ENCODE measurements around the gene OPRM1.
"Not testable (repeated sequence)": the region's sequence is repeated elsewhere in the genome, so short reads cannot be mapped to it uniquely, and the experiment has no call there.

Gene OPRM1

DNA sequence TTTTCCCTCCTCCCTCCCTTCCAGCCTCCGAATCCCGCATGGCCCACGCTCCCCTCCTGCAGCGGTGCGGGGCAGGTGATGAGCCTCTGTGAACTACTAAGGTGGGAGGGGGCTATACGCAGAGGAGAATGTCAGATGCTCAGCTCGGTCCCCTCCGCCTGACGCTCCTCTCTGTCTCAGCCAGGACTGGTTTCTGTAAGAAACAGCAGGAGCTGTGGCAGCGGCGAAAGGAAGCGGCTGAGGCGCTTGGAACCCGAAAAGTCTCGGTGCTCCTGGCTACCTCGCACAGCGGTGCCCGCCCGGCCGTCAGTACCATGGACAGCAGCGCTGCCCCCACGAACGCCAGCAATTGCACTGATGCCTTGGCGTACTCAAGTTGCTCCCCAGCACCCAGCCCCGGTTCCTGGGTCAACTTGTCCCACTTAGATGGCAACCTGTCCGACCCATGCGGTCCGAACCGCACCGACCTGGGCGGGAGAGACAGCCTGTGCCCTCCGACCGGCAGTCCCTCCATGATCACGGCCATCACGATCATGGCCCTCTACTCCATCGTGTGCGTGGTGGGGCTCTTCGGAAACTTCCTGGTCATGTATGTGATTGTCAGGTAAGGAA is at the start of gene OPRM1:
Gene OPRM1 (plus strand): TSS at position 10 of the 612 bp plus-strand sequence. CDS start 305 bp downstream, at position 315.
- DNase-seq (ENCODE audit: low read depth): peak; percentile 4

DNA sequence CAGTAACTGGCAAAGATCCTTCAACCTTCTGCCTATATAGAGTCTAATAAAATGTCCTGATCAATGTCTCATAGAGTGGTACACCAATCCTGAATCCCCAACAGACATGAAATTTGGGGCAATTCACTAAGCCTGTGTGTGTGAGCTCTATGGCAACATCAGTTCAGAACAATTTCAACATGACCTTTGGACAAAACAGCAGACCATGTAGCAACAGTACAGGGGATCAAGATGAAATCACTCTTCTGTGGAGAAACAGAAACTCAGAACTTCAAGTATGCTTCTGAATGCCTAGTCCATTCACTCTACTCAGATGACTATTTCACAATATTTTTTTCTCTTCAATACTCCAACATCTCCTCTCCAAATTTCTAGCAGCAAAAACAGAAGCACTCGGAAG is 49.1 kb upstream of the OPRM1 start:
- no peak for DNase-seq (ENCODE audit: low read depth)

DNA sequence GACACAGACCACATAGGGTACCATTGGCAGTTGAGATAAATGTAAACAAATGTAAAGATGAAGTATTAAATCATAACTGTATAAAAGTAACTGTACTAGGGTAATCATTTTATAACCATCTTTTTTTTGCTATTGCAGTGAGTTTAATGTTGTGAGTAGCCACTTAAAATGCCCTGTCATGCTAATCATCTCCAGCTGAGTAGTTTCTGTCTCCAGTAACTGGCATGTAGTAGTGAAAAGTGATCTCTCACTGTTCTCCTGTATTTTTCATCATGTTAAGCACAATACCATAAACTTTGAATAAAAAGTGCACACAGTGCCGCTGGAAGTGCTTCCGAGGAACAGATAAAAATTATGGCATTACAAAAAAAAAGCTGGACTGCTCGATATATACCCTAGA is 45.0 kb upstream of the OPRM1 start:
- no peak for DNase-seq (ENCODE audit: low read depth)

DNA sequence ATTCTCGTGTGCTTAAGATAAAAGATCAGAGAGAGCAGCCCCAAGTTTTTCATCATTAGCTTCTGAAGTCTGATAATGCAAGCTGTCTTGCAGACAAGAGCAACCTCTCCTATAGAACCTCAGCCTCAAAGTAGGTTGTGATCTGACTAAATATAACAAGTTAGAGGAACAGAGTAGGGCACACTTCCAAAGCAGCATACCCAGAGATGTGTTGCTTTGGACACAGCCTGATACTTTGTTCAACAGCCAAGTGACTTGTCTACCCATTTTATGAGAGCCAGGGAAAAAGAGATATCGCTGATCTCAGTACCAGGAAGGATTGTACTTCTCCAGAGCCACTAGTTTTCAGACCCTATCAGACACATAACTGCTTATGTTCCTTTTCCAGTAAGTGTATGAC is 44.2 kb upstream of the OPRM1 start:
- no peak for DNase-seq (ENCODE audit: low read depth)

DNA sequence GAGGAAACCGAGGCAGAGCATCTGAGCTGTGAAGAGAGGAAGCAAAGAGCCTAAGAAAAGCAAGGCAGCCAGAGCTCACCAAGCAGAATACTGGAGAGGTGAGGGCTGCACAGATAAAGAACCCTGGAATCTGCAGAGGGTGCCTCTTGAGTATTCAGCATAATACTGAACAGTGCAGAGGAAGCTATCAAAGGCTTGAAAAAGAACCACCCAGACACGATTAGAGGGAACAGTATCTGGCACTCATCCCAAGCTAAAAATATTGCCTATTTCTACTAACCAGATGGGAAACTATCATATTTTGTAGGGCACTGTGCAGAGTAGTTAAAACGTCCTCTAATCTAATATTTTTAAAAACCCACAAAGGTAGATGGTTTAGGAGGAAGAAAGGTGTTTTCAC is 41.8 kb upstream of the OPRM1 start:
- DNase-seq (ENCODE audit: low read depth): no peak

DNA sequence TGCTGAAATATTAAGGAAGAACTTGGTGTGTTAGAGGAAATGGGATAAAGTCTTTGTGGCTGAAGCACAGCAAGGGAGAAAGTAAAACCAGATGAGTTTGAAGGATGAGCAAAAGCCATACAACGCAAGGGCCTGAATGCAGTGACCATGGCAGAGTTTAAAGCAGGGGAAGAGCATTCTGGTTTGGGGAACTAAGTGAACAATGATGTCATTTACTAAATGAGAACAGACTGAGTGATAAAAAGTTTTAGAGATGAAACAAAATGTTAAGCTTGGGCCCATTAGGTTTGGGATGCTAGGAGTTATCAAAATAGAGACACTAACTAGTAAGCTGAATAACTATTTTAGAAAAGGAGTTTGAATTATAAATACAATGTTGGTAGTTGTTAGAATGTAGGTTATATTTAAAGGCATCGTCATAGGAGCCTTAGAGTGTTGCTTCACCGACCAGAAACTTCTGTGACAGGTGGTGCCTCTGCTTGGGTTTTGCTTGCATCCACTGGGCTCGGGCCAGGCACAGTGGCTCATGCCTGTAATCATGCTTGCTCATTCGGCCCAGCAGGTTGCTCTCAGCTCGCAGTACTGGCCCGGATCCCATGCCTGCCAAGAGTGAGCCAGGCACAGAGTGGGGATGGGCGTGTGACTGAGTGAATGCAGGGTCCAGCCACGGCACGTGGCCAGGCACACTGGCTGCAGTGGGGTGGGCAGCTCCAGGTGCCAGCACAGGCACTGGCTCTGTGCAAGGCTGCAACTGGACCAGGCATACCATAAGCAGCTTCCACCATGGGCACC is 37.4 kb upstream of the OPRM1 start:
- no peak for DNase-seq (ENCODE audit: low read depth)

DNA sequence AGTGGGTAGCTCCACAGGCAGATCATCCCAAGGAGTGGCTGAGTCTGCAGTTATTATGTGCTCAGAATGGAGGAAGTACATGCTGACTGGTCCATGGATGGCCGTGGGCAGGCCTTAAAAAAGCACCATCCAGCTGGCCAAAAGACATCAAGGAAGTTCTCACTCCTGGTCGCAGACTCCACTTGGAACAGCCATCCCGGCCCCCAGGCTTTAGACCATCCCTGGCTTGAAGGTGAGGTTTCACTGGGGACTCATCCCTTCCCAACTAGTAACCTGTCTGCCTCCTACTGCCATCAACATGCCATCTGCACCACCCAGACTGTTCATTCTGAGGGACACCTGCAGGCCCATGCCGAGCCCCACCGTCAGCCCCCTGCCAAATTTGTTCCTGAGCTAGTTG is 36.1 kb upstream of the OPRM1 start:
- no peak for DNase-seq (ENCODE audit: low read depth)

DNA sequence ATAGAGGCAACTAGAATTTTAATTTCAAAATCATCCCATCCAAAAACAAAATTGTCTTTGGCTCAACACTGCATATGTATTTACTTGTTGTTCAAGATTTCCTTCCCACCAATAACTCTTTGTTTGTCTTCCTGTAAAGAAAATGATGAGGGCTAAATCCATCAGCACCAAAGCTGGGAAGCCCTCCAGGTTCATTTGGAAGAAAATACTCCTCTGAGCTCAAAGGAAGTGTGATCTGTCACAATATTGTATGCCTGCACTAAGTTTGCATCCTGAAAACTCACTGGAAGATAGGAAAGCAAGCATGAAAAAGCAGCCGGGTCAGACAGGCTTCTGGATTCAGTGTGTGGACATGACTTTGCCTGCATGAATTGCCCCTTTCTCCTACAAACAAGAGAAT is 28.7 kb upstream of the OPRM1 start:
- DNase-seq (ENCODE audit: low read depth): no peak

DNA sequence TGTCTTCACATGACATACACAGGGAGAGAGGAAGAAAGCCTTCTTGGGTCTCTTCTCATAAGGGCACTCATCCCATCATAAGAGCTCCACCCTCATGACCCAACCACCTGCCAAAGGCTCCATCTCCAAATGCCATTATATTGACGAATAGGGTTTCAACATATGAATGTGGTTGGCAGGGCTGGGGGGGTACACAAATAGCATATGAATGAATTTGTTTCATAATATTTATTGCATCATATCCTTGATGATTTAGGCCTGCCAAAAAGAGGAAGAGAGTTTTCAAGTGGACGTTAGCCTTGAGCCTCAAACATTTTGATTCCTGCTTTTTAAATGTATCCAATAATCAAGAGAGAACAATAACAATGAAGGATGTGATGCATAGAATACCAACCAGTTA is 26.2 kb upstream of the OPRM1 start:
- no peak for DNase-seq (ENCODE audit: low read depth)

DNA sequence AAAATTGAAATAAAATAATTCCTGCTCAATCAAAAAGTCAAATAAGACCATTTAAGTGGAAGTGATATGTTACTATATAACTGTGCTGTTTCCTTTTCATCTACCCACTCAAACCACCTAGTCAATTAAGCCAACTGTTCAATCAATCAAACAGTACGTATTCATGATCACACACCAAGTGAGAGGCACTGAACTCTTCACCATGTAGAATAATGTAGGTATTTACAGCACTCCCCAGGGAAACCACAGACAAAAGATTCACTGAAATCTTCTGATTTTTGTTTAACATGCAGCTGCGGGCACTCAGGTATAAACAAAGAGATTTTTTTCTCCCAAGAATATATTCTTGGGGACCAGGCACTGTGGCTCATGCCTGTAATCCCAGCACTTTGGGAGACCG is 21.3 kb upstream of the OPRM1 start:
- DNase-seq (ENCODE audit: low read depth): no peak

DNA sequence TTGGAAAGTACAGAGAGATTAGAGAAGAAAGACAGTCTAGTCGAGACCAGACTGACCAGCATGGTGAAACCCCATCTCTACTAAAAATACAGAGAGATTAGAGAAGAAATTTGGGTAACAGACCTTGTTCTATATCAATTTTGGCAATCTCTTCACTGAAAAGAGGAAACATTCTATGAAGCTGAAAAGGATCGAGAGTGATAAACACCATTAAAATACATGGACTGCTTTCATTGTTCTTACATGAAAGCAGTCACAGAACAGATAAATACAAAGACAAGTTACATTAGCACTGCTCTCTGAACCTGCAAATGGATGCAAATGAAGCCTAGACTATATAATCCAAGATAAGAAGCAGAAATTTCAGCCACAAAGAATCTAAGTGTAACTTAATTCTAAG is 8.4 kb upstream of the OPRM1 start:
- DNase-seq (ENCODE audit: low read depth): no peak

DNA sequence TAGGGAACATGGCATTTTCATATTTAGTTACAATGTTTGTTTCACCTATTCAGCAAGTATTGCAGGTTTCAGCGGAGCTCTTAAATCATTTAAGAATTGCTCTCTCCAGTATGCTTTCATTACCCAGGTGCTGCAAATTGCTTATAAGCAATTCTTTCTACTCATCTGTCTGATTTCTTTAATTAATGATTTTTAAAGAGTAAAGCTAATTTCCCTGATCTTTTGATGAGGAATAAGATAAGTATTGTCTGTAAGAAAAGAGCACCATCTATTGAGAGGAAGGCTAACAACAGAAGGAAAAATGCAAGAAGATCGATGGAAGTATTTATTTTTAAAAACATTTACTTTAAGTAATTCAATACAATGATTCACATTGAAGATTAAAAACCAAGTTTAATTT is 2.0 kb downstream of the OPRM1 start:
- DNase-seq (ENCODE audit: low read depth): no peak

DNA sequence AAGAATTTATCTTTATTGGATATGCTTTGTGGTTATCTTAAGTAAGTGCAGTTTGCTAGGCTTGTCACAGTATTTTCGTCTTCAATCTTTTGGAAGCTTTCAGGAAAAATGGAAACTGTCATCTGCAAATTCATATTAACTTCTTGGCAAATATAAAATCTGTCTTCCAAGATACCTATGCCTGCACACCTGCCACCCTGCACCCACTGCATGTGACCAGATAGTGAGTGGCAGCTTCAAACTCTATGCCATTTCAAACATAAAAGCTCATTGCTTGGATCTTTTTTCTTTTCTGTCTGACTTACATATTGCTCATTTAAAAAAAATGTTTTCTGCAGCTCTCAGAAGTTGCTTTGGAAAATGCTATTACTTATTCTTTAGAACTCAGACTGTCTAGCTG is 14.1 kb downstream of the OPRM1 start:
- no peak for DNase-seq (ENCODE audit: low read depth)

DNA sequence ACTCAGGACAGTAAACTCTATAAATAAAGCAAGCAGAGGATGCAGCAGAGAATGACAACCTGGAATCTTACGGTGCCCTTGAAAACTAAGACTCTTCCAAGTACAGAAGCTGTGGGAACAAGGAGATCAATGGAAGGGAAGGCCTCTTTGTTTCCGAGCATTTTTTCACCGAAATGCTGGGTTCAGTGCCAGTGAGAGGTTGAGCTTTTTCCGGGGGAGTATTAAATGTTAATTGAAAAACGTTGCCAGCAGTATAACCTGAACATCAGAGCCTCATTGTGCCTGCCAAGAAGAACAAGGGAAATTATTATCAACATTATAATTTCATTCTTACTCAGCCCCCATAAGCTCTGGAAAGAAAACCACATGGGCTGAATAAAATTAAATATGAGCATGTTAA is 17.5 kb downstream of the OPRM1 start:
- no peak for DNase-seq (ENCODE audit: low read depth)

DNA sequence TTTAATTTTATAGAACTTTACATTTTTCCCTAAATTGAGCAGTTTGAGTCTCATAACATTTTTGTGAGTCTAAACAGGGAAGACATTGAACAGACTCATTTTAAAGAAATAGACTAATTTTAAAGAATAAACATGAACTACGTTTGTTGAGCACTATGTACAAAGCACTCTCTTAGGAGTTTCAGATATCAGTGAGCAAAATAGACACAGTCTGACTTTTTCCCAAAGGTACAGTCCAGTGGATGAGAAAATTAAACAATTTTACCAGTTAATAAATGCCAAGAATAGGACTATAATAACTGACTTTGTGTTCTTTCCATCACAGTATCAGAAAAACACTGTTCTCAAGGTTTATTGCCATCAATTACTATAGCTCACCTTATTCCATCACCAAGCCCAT is 18.1 kb downstream of the OPRM1 start:
- no peak for DNase-seq (ENCODE audit: low read depth)

DNA sequence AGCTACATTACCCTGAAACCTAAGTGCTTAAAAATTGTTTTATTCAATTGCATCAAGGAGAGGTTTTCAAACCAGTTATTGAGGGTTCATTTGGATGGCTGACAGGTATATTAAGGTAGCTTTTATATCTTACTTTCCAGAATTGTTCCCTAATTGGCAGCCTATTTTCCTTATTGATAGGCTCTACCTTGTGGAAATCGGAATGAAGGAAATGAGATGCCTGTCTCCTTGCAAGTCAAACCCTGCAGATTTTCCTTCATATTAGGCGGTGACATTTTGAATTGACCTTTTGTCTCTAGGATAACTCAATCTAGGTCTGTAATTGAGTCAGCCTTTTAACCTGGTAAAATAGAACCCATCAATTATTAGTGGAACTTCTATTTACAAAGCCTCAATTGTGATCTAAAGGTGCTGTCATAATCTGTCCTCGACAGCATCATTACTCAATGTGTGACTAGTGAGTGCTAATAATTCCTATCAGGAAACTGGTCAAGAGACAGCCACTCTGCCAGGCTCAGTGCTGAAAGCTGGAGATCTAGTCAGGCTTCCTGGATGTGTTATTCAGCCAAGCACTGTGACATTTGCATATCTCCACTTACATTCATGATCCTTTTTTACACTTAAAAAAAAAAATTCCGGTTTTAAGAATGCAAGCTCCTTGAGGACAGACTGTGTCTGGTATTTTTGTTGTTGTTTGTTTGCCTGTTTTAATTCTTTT is 20.1 kb downstream of the OPRM1 start:
- DNase-seq (ENCODE audit: low read depth): no peak

DNA sequence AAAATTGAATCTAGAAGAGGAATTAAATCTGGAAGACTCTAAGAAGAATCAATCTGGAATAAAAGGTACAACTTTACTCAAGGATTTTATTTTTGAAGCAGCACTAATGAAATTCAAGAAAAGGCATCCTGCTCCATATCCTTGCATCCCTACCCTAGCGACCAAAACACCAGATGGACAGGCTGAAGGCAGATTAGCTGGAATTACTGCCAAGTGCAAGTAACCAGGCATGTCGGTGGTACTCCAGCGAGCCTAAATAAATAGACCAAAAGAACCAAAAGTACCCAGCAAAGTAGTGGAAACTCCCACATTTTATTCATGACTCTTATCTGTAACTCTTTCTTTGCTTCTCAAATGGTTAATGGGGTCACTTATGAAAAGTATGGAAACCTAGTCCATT is 21.0 kb downstream of the OPRM1 start:
- DNase-seq (ENCODE audit: low read depth): no peak

DNA sequence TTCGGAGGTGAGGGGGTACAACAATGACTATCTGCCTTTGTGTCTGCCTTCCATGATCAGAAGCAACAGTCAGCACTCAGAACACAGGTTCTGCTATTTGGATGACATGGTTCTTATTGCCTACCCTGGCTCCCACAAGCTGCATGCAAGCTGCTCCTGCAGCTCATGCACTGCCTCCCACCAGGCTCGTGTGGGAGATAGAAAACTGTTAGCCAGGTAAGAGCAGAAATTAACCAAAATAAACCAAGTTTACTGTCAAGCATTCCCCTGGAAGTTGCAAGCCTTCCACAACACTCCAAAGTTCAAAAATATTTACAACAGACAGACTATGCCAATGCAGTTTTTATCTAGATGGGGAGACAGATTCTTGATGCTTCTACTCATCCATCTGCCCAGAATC is 31.0 kb downstream of the OPRM1 start:
- DNase-seq (ENCODE audit: low read depth): no peak

DNA sequence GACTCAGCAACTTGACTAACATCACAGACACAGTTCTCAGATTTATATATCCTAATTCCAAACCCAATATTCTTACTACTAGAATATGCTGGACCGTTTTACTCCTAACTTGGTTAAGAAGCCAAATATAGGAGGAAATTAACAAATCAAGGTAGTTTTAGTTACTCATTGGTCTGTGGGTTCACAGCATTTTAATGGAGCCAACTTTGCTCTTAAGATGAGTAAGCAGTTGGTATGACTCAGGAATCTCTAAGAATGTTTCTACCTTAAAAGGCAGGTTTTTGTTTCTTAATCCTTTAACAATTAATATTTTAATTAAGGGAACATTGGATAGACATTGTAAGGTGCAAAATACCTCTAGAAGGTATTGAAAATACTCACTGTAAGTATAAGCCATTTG is 31.6 kb downstream of the OPRM1 start:
- no peak for DNase-seq (ENCODE audit: low read depth)

DNA sequence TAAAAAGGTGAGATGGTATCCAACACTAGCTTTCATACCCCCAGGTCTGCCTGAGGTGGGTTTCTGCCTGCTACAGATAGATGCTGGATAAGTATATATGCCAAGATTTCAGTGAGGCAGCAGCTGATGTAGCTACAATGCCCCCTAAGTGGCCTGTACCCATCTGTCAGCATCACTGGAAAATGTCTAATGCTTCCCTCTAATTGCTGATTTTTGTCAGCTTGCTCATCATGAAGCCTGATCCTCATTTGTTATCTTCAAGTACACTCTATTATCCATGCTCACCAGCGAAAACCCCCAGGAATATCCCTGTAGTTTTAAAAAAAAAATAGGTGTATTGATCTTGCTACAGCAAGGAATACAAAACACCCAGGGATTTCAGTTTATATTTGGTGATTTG is 32.2 kb downstream of the OPRM1 start:
- DNase-seq (ENCODE audit: low read depth): no peak

DNA sequence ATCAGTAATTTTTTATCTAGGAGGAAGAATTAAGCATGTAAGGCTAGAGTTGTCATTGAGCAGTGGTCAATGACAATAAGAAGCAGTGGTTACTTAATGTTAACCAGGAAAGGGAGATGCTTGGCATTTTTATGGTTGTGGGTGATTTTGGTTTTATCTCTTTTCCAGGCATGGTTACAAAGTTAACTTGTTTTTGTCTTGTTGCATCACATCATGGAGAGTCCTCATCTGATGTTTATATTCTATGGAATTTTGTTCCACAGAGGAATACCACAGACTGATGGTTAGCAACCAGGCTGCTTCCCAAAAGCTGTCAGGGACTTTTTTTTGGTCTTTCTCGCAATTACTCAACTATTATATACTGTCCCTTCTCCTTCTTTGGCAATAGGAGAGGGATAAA is 32.7 kb downstream of the OPRM1 start:
- DNase-seq (ENCODE audit: low read depth): no peak

DNA sequence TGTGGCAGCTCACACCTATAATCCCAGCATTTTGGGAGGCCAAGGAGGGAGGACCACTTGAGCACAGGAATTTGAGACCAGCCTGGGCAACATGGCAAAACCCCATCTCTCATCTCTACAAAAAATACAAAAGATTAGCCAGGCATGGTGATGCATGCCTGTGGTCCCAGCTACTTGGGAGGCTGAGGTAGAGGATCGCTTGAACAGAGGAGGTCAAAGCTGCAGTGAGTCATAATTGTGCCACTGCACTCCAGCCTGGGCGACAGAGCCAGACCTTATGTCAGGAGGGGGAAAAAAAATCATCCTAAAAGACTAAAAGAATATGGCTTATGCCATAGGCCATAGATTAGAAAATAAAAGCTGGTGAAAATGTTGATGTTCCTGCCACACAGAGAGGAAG is 39.6 kb downstream of the OPRM1 start:
- not testable (repeated sequence) for DNase-seq (ENCODE audit: low read depth)

DNA sequence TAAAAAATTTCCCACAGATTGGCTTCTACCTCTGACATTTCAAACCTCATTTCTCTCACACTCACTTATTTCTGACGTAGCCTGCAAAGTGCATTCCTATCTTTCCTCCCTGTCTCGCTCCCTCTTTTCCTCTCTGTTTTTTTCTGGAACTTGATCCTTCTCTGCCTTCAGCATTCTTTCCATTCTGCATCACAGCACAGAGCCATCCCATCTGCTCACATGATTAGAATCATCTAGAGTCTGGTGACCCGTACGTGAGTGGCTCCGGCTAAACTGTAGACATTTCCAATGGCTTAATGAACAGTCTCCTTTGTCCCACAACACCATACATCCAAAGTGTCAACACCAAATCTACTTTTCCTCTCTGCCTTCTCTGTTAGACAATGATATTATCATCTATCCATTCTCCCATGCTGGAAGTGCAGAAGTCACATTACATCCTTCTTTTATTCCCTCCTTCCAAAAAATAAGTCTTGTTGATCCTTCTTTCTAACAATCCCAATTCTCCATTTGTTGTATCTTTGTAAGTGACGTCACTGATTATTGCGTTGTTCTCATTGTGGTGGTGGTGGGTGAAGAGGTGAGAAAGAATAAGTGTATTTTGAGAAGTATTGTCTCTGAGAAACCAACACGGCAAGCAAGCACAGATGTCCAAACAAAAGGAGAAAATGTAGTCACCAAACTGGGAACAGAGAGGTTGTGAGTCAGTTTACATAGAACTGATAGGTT is 41.6 kb downstream of the OPRM1 start:
- no peak for DNase-seq (ENCODE audit: low read depth)

Measured in fibroblast of the conjunctiva (primary cell).